ENCODE results near the gene ESCO1.

DNA sequence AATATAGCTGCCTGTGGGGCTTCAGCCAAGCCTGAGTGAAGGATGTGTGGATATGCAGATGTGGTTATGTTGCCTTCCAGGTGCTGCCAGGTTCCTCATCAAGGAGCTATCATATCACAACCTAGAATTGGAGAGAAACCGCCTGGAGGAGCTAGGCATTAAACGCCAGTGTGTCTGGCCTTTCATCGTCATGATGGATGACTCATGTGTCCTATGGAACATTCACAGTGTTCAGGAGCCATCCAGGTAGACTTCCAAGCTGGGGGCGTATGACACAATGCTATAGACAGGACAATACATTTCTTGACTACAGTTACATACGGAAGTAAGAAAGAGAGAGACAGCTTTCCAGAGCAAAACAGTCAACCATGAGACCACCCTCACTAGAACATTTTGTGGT lies 86.8 kb downstream of the ESCO1 start:
- TF ChIP-seq, protein P1, sequence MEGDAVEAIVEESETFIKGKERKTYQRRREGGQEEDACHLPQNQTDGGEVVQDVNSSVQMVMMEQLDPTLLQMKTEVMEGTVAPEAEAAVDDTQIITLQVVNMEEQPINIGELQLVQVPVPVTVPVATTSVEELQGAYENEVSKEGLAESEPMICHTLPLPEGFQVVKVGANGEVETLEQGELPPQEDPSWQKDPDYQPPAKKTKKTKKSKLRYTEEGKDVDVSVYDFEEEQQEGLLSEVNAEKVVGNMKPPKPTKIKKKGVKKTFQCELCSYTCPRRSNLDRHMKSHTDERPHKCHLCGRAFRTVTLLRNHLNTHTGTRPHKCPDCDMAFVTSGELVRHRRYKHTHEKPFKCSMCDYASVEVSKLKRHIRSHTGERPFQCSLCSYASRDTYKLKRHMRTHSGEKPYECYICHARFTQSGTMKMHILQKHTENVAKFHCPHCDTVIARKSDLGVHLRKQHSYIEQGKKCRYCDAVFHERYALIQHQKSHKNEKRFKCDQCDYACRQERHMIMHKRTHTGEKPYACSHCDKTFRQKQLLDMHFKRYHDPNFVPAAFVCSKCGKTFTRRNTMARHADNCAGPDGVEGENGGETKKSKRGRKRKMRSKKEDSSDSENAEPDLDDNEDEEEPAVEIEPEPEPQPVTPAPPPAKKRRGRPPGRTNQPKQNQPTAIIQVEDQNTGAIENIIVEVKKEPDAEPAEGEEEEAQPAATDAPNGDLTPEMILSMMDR (IDR thresholded peaks at IDR 0.05): no peak
- no peak for TF ChIP-seq POLR2A (IDR thresholded peaks at IDR 0.05)

All from right lobe of liver (tissue), 4 donors.